ENCODE data around the gene TLE3.

TLE3 gene

DNA sequence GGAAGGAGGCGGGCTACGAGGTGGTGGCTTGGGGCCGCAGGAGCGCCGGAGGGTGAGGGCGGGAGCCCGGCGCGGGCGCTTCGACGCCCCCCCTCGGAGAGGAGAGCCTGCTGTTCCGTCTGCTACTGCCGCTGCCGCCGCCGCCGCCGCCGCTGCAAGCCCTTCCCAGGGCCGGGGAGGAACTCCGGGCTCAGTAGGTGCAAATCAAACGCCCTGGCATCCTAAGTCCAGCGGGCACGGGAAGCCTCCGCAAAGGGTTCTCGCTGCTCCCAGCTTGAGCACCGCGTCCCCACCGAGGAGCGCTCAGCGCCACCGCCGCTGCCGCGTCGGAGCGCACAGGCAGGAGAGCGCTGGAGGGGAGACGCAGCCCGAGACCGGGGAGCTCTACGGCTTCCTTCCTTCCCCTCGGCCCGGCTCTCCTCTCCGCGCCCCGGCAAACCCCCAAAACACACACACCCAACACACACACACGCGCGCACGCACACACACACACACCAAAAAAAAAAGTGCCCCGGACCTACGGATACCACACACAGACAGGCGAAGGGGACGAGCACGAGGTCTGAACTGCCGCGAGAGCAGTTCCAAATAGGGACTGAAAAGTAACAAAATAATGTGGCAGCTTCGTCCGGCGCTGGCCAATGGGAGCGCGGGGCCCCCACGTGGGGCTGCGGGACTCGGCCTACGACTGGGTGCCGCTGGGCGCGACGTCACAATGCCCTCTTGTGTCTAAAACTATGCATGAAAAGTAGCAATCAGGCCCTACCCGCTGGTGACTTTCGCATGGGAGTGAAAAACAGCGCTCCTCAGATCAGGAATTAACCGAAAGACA is at the start of gene TLE3:
TSS of gene TLE3 (minus strand) at position 597 of the 832 bp plus-strand sequence. CDS start 1,119 bp downstream, outside the sequence.
- peak within 1 kb of the TSS; percentile 87 for H3K4me3 ChIP-seq (ENCODE audit: low read depth, low read length)
- TF ChIP-seq, protein P1, sequence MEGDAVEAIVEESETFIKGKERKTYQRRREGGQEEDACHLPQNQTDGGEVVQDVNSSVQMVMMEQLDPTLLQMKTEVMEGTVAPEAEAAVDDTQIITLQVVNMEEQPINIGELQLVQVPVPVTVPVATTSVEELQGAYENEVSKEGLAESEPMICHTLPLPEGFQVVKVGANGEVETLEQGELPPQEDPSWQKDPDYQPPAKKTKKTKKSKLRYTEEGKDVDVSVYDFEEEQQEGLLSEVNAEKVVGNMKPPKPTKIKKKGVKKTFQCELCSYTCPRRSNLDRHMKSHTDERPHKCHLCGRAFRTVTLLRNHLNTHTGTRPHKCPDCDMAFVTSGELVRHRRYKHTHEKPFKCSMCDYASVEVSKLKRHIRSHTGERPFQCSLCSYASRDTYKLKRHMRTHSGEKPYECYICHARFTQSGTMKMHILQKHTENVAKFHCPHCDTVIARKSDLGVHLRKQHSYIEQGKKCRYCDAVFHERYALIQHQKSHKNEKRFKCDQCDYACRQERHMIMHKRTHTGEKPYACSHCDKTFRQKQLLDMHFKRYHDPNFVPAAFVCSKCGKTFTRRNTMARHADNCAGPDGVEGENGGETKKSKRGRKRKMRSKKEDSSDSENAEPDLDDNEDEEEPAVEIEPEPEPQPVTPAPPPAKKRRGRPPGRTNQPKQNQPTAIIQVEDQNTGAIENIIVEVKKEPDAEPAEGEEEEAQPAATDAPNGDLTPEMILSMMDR (IDR thresholded peaks at IDR 0.05; ENCODE audit: low read depth, low read length) = no peak

DNA sequence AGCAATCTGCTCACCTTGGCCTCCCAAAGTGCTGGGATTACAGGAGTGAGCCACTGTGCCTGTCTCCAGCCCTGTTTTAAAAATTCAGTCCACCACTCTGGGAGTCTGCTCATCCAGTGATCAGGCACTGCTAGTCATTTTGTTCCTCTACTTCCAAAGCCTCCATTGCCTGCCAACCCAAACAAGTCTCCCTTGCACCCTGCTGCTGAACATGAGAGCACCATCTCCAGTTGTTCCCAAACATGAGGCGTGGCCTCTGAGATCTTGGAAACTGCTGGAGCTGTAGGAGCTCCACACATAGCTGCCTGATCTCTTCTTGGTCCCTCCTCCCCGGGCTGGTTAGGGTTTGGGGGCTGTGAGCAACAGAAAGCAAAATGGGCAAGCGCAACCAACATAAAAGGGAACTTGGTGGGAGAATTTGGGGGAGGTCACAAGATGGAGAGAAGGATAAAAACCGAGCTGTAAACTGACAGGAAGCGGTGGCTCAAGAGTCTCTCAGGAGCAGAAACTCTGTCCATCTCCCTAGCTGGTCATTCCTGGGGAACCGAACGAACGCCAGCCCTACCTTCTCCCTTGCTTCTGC is 49.6 kb upstream of the TLE3 start:
- TF ChIP-seq, protein P1 (IDR thresholded peaks at IDR 0.05; ENCODE audit: low read depth, low read length) = no peak
- H3K4me3 ChIP-seq (ENCODE audit: low read depth, low read length) = no peak overlapping the region

DNA sequence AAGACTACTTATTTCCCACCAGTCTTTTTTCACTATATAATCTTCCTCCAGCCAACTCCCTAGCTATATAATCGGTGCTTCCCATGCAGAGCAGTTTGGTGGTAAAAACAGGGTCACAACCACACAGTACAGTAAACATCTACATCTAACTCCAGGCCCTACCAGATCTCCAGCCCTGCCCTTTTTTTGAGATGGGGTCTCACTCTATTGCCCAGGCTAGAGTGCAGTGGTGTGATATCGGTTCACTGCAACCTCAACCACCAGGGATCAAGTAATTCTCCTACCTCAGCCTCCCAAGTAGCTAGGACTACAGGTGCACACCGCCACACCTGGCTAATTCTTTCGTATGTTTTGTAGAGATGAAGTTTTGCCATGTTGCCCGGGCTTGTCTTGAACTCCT is 49.1 kb upstream of the TLE3 start:
- TF ChIP-seq, protein P1 (IDR thresholded peaks at IDR 0.05; ENCODE audit: low read depth, low read length) = no peak
- no peak overlapping the region for H3K4me3 ChIP-seq (ENCODE audit: low read depth, low read length)

DNA sequence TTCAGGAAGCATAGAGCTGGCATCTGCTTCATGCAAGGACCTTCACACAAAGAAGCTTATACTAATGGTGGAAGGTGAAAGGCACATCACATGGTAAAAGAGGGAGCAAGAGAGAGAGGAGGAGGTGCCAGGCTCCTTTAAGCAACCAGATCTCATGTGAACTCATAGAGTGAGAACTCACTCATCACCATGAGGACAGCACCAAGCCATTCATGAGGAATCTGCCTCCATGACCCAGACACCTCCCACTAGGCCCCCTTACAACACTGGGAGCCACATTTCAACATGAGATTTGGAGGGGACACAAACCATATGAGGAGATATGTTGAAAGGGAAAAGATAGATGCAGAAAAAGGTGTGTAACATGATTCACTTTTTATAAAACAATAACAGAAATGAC is 48.4 kb upstream of the TLE3 start:
- TF ChIP-seq, protein P1 (IDR thresholded peaks at IDR 0.05; ENCODE audit: low read depth, low read length) = no peak
- no peak overlapping the region for H3K4me3 ChIP-seq (ENCODE audit: low read depth, low read length)

DNA sequence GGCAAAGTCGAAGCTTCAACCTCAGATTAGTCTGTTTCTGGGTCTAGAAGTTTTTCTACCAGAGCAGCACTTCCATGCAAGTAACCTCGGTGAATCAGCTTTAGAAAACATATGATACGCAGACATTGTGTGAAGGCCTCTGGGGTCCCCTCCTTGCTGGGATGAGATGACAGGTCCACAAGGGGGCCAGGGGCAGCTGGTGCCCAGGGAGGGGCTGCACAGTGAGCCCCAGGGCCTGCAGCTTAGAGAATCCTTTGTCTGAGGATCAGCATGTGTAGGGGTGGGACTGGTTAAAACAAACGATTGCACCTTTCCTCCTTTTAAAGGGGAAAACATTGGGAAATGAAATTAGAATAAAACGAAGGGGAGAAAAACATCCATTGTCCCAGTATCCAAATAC is 47.5 kb upstream of the TLE3 start:
- TF ChIP-seq, protein P1 (IDR thresholded peaks at IDR 0.05; ENCODE audit: low read depth, low read length) = no peak
- no peak overlapping the region for H3K4me3 ChIP-seq (ENCODE audit: low read depth, low read length)

DNA sequence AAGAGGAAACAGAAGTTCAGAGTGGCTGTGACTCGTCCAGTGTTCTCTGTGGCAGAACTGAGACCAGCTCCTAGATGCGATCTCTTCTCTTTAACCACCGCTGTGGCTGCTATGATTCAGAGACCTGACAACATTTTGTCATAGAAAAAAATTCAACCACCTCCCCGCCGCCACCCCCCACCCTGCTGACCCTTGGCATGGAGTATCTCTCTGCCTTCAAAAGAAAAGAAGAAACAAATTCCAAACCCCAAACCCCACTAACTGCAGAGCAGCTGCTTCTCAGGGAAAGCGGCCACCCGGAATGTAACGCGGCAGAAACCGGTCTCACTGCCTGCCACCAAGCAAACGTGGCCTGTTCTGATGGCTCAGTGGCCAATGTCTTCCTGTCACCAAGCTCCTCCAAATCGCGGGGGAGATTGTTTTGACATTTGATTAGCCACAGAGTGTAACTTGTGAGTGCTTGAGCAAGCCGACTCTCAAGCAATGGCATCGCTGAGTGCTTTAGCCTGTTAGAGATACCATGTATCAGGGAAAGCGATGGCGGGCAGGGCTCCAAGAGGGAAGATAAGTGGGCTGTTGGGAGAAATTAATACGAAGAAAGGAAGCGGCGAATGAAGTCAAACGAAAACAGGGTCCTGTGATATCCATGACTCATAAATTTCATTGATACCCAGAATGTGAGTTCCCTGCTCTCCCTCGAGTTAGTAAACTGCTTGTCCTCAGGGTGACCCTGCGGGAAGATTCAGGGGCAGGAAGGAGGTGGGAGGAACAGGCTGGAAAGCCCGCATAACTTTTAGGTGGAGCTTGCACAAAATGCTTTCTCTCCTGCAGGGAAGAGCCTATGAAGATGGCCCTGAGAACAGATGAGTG is 44.8 kb upstream of the TLE3 start:
- no peak overlapping the region for H3K4me3 ChIP-seq (ENCODE audit: low read depth, low read length)
- TF ChIP-seq, protein P1 (IDR thresholded peaks at IDR 0.05; ENCODE audit: low read depth, low read length) = no peak

DNA sequence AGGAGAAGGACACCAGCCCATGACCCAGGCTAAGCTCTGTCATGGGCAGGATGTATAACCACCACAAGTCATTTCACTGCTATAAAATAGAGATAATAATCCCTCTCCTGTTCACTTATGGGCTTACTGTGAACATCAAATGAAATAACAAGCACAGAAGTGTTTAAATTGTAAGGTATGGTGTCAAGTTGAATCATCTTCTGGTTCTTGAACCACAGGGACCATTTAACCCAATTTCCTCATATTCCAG is 44.3 kb upstream of the TLE3 start:
- TF ChIP-seq, protein P1 (IDR thresholded peaks at IDR 0.05; ENCODE audit: low read depth, low read length) = no peak
- H3K4me3 ChIP-seq (ENCODE audit: low read depth, low read length) = no peak overlapping the region
